ENCODE results near the gene GORASP2. TPM values are rescaled to one million over a fixed set of nuclear protein-coding genes. Genes with fewer than 3 reads are reported as not detected.

Gene GORASP2
- total RNA-seq, 1 experiment from 2014 or later = 51.6 TPM

GRCh38 chr2:170942615-170943014 is 13.6 kb downstream of the GORASP2 start:
- no peaks in the 10 kb centered on the region for H3K9me3 ChIP-seq
- DNase-seq = no peak
- no peak overlapping the region for H3K4me3 ChIP-seq
- no peaks in the 10 kb centered on the region for H3K27me3 ChIP-seq
- peaks cover 32% of the 10 kb centered on the region for H3K36me3 ChIP-seq

GRCh38 chr2:170943041-170943440 is 14.0 kb downstream of the GORASP2 start:
- no peak for DNase-seq
- Histone ChIP-seq H3K27me3 (no peaks in the 10 kb centered on the region), H3K9me3 (no peaks in the 10 kb centered on the region), H3K4me3 (no peak overlapping the region), H3K36me3 (peaks cover 27% of the 10 kb centered on the region)

- Histone ChIP-seq H3K9me3 (no peaks in the 10 kb centered on the region), H3K36me3 (peaks cover 27% of the 10 kb centered on the region), H3K27me3 (no peaks in the 10 kb centered on the region), H3K4me3 (no peak overlapping the region)
- no peak for DNase-seq
These were observed 14.5 kb downstream of the GORASP2 start for GRCh38 chr2:170943596-170943995.

GRCh38 chr2:170944545-170944944 is 15.5 kb downstream of the GORASP2 start:
- Histone ChIP-seq H3K4me3 (no peak overlapping the region), H3K9me3 (no peaks in the 10 kb centered on the region), H3K36me3 (peaks cover 28% of the 10 kb centered on the region), H3K27me3 (no peaks in the 10 kb centered on the region)
- no peak for DNase-seq

- Histone ChIP-seq H3K4me3 (no peak overlapping the region), H3K27me3 (no peaks in the 10 kb centered on the region), H3K9me3 (no peaks in the 10 kb centered on the region), H3K36me3 (peaks cover 54% of the 10 kb centered on the region)
- DNase-seq = no peak
These were observed 20.4 kb downstream of the GORASP2 start for GRCh38 chr2:170949415-170949814.

- no peaks in the 10 kb centered on the region for H3K27me3 ChIP-seq
- H3K9me3 ChIP-seq = no peaks in the 10 kb centered on the region
- no peak for DNase-seq
- H3K4me3 ChIP-seq = no peak overlapping the region
- peaks cover 63% of the 10 kb centered on the region for H3K36me3 ChIP-seq
These were observed 21.2 kb downstream of the GORASP2 start for GRCh38 chr2:170950221-170950761.

GRCh38 chr2:170953941-170954340 is 24.9 kb downstream of the GORASP2 start:
- no peak for DNase-seq
- H3K27me3 ChIP-seq = no peaks in the 10 kb centered on the region
- H3K9me3 ChIP-seq = no peaks in the 10 kb centered on the region
- peaks cover 89% of the 10 kb centered on the region for H3K36me3 ChIP-seq
- no peak overlapping the region for H3K4me3 ChIP-seq

GRCh38 chr2:170963386-170963785 is 34.3 kb downstream of the GORASP2 start:
- H3K36me3 ChIP-seq = peaks cover 76% of the 10 kb centered on the region
- H3K4me3 ChIP-seq = no peak overlapping the region
- no peak for DNase-seq
- no peaks in the 10 kb centered on the region for H3K27me3 ChIP-seq
- no peaks in the 10 kb centered on the region for H3K9me3 ChIP-seq

- H3K4me3 ChIP-seq = no peak overlapping the region
- H3K36me3 ChIP-seq = peaks cover 65% of the 10 kb centered on the region
- H3K9me3 ChIP-seq = no peaks in the 10 kb centered on the region
- H3K27me3 ChIP-seq = no peaks in the 10 kb centered on the region
- no peak for DNase-seq
These were observed 36.6 kb downstream of the GORASP2 start for GRCh38 chr2:170965446-170966225.

GRCh38 chr2:170966648-170967396 is 37.8 kb downstream of the GORASP2 start:
- H3K27me3 ChIP-seq = no peaks in the 10 kb centered on the region
- no peak overlapping the region for H3K4me3 ChIP-seq
- no peaks in the 10 kb centered on the region for H3K9me3 ChIP-seq
- DNase-seq = peak; percentile 29
- H3K36me3 ChIP-seq = peaks cover 57% of the 10 kb centered on the region

GRCh38 chr2:170967553-170967952 is 38.5 kb downstream of the GORASP2 start:
- H3K36me3 ChIP-seq = peaks cover 53% of the 10 kb centered on the region
- H3K4me3 ChIP-seq = no peak overlapping the region
- DNase-seq = no peak
- H3K27me3 ChIP-seq = no peaks in the 10 kb centered on the region
- H3K9me3 ChIP-seq = no peaks in the 10 kb centered on the region

- H3K27me3 ChIP-seq = no peaks in the 10 kb centered on the region
- H3K4me3 ChIP-seq = no peak overlapping the region
- H3K36me3 ChIP-seq = peaks cover 48% of the 10 kb centered on the region
- no peak for DNase-seq
- no peaks in the 10 kb centered on the region for H3K9me3 ChIP-seq
These were observed 39.4 kb downstream of the GORASP2 start for GRCh38 chr2:170968205-170969003.

- DNase-seq = no peak
- no peak overlapping the region for H3K4me3 ChIP-seq
- no peaks in the 10 kb centered on the region for H3K9me3 ChIP-seq
- no peaks in the 10 kb centered on the region for H3K27me3 ChIP-seq
- peaks cover 44% of the 10 kb centered on the region for H3K36me3 ChIP-seq
These were observed 40.0 kb downstream of the GORASP2 start for GRCh38 chr2:170969030-170969429.

- Histone ChIP-seq H3K27me3 (no peaks in the 10 kb centered on the region), H3K9me3 (no peaks in the 10 kb centered on the region), H3K4me3 (no peak overlapping the region), H3K36me3 (peaks cover 36% of the 10 kb centered on the region)
- no peak for DNase-seq
These were observed 40.9 kb downstream of the GORASP2 start for GRCh38 chr2:170969872-170970496.

GRCh38 chr2:170971071-170971470 is 42.0 kb downstream of the GORASP2 start:
- peaks cover 25% of the 10 kb centered on the region for H3K36me3 ChIP-seq
- no peak for DNase-seq
- H3K4me3 ChIP-seq = no peak overlapping the region
- no peaks in the 10 kb centered on the region for H3K27me3 ChIP-seq
- no peaks in the 10 kb centered on the region for H3K9me3 ChIP-seq

Measured in MG63 (cell line).